Ishikawa (cell line): ENCODE results near the gene CEBPE.

Experiments used
- EP300 ChIP-seq: IDR thresholded peaks from 2 replicates; pipeline ENCODE4 v1.6.1; 2012; ENCODE audit warnings: borderline replicate concordance
- USF1 ChIP-seq: IDR thresholded peaks from 2 replicates; pipeline ENCODE4 v1.6.1; 2012
- TF ChIP-seq, protein P1 (sequence below): IDR thresholded peaks from 2 replicates; pipeline ENCODE4 v1.6.1; 2012; ENCODE audit warnings: low read depth, mild to moderate bottlenecking

DNA sequence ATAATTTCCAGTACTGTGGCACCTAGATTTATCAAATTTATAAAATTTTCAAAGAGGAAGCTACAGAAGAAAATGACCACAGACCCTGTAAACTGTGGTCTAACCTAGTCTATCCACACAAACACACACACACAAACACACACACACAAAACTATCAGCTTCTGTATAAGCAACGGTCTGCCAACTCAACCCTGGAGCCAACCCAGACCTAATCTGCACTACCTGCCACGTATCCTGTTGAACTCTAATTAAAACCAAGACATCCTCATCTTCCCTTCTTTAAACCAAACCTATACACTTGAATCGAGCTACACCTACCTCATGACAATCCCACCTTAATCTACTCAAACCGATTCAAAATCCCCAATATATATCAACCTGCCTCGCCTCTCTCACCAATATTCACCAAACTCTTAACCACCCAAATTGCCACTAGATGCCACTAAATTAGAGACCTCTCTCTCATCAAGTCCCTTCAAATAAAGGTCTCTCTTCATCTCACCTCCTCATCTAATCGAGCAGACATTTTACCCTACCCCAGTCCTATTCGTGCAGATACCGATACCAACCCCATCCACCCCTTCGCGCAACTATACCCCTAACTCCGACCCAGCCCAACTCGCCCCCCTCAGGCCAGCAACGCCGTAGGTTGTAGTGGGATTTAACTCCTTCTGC lies 24.9 kb downstream of the CEBPE start:
- TF ChIP-seq, protein P1, sequence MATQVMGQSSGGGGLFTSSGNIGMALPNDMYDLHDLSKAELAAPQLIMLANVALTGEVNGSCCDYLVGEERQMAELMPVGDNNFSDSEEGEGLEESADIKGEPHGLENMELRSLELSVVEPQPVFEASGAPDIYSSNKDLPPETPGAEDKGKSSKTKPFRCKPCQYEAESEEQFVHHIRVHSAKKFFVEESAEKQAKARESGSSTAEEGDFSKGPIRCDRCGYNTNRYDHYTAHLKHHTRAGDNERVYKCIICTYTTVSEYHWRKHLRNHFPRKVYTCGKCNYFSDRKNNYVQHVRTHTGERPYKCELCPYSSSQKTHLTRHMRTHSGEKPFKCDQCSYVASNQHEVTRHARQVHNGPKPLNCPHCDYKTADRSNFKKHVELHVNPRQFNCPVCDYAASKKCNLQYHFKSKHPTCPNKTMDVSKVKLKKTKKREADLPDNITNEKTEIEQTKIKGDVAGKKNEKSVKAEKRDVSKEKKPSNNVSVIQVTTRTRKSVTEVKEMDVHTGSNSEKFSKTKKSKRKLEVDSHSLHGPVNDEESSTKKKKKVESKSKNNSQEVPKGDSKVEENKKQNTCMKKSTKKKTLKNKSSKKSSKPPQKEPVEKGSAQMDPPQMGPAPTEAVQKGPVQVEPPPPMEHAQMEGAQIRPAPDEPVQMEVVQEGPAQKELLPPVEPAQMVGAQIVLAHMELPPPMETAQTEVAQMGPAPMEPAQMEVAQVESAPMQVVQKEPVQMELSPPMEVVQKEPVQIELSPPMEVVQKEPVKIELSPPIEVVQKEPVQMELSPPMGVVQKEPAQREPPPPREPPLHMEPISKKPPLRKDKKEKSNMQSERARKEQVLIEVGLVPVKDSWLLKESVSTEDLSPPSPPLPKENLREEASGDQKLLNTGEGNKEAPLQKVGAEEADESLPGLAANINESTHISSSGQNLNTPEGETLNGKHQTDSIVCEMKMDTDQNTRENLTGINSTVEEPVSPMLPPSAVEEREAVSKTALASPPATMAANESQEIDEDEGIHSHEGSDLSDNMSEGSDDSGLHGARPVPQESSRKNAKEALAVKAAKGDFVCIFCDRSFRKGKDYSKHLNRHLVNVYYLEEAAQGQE = no peak
- TF ChIP-seq EP300 (no peak), USF1 (no peak)
